RWPE2 (cell line): ENCODE data around the gene NKD1.

Experiments used
- ATAC-seq: fragments of 200-7000 bp; cut with Tn5 transposase; 3 replicates; pipeline ENCODE4 v1.9.1; 2021; ENCODE audit warnings: low read depth
- DNase-seq: peaks from one replicate; pipeline ENCODE4 v3.0.0-alpha.2; 2020; ENCODE audit warnings: low spot score
- H3K27ac ChIP-seq: fragments of 450-650 bp; 2 replicates; pipeline ENCODE4 v1.5.1; 2017; ENCODE audit warnings: mild to moderate bottlenecking; ENCODE audit not compliant: poor library complexity, severe bottlenecking
- H3K27me3 ChIP-seq: fragments of 250-450 bp; sonication (Bioruptor Pico); 2 replicates; pipeline ENCODE4 v1.5.1; 2021; ENCODE audit warnings: mild to moderate bottlenecking, moderate library complexity; ENCODE audit not compliant: insufficient read depth, poor library complexity, severe bottlenecking
- H3K36me3 ChIP-seq: fragments of 250-450 bp; sonication (Bioruptor Pico); 2 replicates; pipeline ENCODE4 v1.5.1; 2020; ENCODE audit warnings: low read depth, mild to moderate bottlenecking, moderate library complexity
- H3K4me1 ChIP-seq: fragments of 250-450 bp; sonication (Bioruptor Pico); 2 replicates; pipeline ENCODE4 v1.5.1; 2021; ENCODE audit warnings: mild to moderate bottlenecking, moderate library complexity; ENCODE audit not compliant: insufficient read depth, poor library complexity, severe bottlenecking
- H3K4me3 ChIP-seq: fragments of 250-450 bp; sonication (Bioruptor Pico); 2 replicates; pipeline ENCODE4 v1.5.1; 2021; ENCODE audit warnings: mild to moderate bottlenecking, moderate library complexity; ENCODE audit not compliant: severe bottlenecking
- H3K9me3 ChIP-seq: fragments of 250-450 bp; sonication (Bioruptor Pico); 2 replicates; pipeline ENCODE4 v1.5.1; 2021; ENCODE audit warnings: mild to moderate bottlenecking, moderate library complexity; ENCODE audit not compliant: severe bottlenecking
- TF ChIP-seq, protein P1 (sequence below): fragments of 450-650 bp; IDR thresholded peaks from one replicate; pipeline ENCODE4 v1.5.1; 2017; ENCODE audit warnings: mild to moderate bottlenecking, moderate library complexity; ENCODE audit not compliant: poor library complexity, severe bottlenecking

NKD1 gene

DNA sequence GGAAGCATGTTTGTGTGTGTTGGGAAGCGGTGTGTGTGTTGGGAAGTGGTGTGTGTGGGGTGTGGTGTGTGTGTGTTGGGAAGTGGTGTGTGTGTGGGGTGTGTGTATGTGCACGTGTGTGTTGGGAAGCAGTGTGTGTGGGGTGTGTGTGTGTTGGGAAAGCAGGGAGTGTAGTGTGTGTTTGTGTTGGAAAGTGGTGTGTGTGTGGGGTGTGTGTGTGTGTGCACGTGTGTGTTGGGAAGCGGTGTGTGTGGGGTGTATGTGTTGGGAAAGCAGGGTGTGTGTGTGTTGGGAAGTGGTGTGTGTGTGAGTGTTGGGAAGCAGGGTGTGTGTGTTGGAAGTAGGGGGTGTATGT, 144.4 kb downstream of the NKD1 start:
- Histone ChIP-seq H3K27me3 (no peaks in the 10 kb centered on the region), H3K27ac (no peak overlapping the region), H3K9me3 (no peaks in the 10 kb centered on the region), H3K4me1 (peaks cover 16% of the 10 kb centered on the region), H3K36me3 (no peaks in the 10 kb centered on the region), H3K4me3 (no peak overlapping the region)
- TF ChIP-seq, protein P1, sequence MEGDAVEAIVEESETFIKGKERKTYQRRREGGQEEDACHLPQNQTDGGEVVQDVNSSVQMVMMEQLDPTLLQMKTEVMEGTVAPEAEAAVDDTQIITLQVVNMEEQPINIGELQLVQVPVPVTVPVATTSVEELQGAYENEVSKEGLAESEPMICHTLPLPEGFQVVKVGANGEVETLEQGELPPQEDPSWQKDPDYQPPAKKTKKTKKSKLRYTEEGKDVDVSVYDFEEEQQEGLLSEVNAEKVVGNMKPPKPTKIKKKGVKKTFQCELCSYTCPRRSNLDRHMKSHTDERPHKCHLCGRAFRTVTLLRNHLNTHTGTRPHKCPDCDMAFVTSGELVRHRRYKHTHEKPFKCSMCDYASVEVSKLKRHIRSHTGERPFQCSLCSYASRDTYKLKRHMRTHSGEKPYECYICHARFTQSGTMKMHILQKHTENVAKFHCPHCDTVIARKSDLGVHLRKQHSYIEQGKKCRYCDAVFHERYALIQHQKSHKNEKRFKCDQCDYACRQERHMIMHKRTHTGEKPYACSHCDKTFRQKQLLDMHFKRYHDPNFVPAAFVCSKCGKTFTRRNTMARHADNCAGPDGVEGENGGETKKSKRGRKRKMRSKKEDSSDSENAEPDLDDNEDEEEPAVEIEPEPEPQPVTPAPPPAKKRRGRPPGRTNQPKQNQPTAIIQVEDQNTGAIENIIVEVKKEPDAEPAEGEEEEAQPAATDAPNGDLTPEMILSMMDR: no peak
- ATAC-seq: no peak
- no peak for DNase-seq

DNA sequence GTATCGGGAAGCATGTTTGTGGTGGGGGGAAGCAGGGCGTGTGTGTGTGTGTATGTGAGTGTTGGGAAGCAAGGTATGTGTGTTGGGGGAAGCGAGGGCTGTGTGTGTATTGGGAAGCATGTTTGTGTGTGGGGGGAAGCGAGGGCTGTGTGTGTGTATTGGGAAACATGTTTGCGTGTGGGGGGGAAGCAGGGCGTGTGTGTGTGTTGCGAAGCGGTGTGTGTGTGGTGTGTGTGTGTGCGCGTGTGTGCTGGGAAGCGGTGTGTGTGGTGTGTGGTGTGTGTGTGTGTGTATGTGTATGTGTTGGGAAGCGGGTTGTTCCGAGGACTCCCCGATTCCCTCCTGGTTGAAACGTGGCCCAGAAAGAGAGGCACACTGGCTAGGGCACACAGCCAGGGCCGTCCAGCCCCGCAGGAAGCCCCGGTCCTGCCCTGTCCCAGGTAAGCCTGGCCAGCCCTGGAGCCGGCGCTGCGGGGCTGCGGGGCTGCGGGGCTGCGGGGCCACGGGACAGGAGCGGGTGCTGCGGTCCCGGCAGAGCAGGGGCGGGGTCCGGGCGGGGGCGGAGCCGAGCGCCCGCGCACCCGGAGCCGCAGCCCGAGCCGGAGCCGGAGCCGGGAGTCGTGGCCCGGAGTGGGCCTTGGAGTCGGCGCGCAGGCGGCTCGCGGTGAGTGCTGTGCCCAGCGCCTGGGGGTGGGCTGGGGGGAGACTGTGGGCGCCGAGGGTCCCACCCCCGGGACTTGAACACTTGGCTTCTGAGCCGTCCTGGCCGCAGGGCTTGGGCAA, 145.0 kb downstream of the NKD1 start, which contains the start of gene NOD2:
NOD2 (plus strand) TSS at position 608 of the 783 bp plus-strand sequence. CDS start 5,890 bp downstream, outside the sequence.
- no peak for DNase-seq
- peak; percentile 35; the same call in 2 of the 3 replicates for ATAC-seq

DNA sequence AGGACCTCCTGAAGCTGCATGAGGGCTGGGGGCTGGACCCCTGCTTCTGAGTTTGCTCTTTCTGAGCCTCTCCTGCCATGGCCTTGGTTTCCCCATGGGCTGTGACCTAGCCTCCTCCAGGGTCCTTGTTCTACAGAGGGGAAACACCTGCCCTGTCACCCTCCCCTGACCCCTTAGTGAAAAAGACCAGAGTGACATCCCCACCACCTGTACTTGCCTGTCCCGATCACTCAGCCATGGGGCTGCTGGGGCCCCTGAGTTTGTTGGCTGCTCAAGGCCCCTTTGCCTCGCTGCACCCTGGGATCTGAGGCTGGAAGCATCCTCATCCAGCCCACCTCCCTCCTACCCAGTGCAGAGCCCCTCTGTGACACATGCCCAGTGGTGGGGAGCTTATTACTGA, 146.0 kb downstream of the NKD1 start:
- no peaks in the 10 kb centered on the region for H3K27me3 ChIP-seq
- H3K36me3 ChIP-seq: no peaks in the 10 kb centered on the region
- no peak for ATAC-seq
- peaks cover 24% of the 10 kb centered on the region for H3K4me1 ChIP-seq
- no peak for DNase-seq
- no peak overlapping the region for H3K4me3 ChIP-seq
- H3K27ac ChIP-seq: no peak overlapping the region
- no peaks in the 10 kb centered on the region for H3K9me3 ChIP-seq
- TF ChIP-seq, protein P1: no peak

More for the DNA sequence above, 145.0 kb downstream of the NKD1 start, which contains the start of gene NOD2:
- no peaks in the 10 kb centered on the region for H3K36me3 ChIP-seq
- H3K27me3 ChIP-seq: no peaks in the 10 kb centered on the region
- H3K9me3 ChIP-seq: no peaks in the 10 kb centered on the region
- H3K27ac ChIP-seq: no peak within 1 kb of the TSS
- TF ChIP-seq, protein P1: no peak
- peak within 1 kb of the TSS; percentile 30 for H3K4me3 ChIP-seq
- peaks cover 21% of the 10 kb centered on the region for H3K4me1 ChIP-seq

DNA sequence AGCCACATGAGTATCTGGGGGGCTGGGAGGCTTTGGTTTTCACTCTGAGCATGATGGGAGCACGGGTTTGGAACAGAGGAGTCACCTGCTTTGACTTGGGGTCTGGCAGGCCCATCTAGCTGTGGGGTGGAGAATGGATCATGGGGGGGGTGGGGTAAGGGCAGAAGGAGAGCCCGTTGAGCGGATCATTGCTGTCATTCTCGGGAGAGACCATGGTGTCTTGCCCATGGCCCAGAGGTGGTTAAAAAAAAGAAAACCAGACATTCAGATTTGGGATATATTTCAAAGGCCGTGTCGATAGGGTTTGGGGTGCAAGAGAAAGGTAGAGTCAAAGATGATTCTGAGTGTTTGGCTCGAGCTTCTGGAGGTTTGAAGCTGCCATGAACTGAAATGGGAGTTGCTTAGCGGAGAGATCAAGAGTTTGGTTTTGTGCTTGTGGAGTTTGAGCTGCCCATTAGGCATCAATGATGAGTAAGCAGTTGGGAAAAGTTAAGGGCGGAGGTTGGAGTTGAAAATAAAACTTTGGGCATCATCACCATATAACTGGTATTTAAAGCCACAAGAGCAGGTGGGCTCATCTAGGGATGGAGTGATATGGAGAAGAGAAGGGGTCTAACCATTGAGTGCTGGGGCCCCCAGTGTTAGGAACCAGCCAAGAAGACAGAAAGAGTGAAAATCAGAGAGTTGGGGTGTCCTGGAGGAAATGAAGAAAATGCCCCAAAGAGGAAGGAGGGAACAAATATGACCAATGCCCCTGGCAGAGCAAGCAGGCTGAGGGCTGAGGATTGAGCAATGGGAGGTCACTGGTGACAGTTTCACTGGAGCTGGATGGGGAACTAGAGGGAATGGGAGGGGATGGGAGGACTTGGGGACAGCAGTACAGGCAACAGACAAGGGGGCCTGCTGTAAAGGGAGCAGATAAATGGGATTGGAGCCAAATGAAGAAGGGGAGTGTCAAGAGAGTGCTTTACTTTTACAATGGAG, 147.1 kb downstream of the NKD1 start:
- Histone ChIP-seq H3K9me3 (no peaks in the 10 kb centered on the region), H3K4me1 (peaks cover 28% of the 10 kb centered on the region), H3K36me3 (no peaks in the 10 kb centered on the region), H3K27me3 (no peaks in the 10 kb centered on the region), H3K4me3 (no peak overlapping the region), H3K27ac (no peak overlapping the region)
- DNase-seq (no peak), ATAC-seq (no peak)
- TF ChIP-seq, protein P1: no peak
